Activated T-helper 9 cell treated with anti-CD3 and anti-CD28 coated beads, Interleukin-2, amount 50 U/mL, for 16 hours (primary cell): ENCODE results near the gene SHROOM3.

Experiments
- DNase-seq: peaks from one replicate; pipeline ENCODE4 v3.0.0-alpha.2; 2020; ENCODE audit warnings: low read depth

SHROOM3 gene

GRCh38 chr4:76569706-76570105 is 134.7 kb downstream of the SHROOM3 start:
- DNase-seq, result no peak

- no peak for DNase-seq
Measured at GRCh38 chr4:76570141-76570973, 135.3 kb downstream of the SHROOM3 start.

- DNase-seq, result no peak
Measured at GRCh38 chr4:76571274-76571673, 136.2 kb downstream of the SHROOM3 start.

- DNase-seq, result no peak
Measured at GRCh38 chr4:76572224-76572623, 137.2 kb downstream of the SHROOM3 start.

- no peak for DNase-seq
Measured at GRCh38 chr4:76576824-76577223, 141.8 kb downstream of the SHROOM3 start.

- no peak for DNase-seq
Measured at GRCh38 chr4:76578002-76578560, 143.1 kb downstream of the SHROOM3 start.

GRCh38 chr4:76579596-76580375 is 144.8 kb downstream of the SHROOM3 start:
- no peak for DNase-seq

GRCh38 chr4:76581077-76581962 is 146.3 kb downstream of the SHROOM3 start:
- DNase-seq, result no peak

- no peak for DNase-seq
Measured at GRCh38 chr4:76582074-76582816, 147.2 kb downstream of the SHROOM3 start.

GRCh38 chr4:76582817-76583087 is 147.7 kb downstream of the SHROOM3 start:
- DNase-seq, result no peak

GRCh38 chr4:76584241-76585152 is 149.5 kb downstream of the SHROOM3 start:
- DNase-seq, result no peak

- no peak for DNase-seq
Measured at GRCh38 chr4:76585272-76585671, 150.2 kb downstream of the SHROOM3 start.

- no peak for DNase-seq
Measured at GRCh38 chr4:76585897-76586360, 150.9 kb downstream of the SHROOM3 start.

GRCh38 chr4:76588274-76588673 is 153.2 kb downstream of the SHROOM3 start:
- DNase-seq, result no peak

GRCh38 chr4:76589402-76589801 is 154.4 kb downstream of the SHROOM3 start:
- DNase-seq, result no peak

- DNase-seq, result no peak
Measured at GRCh38 chr4:76589872-76590797, 155.1 kb downstream of the SHROOM3 start.

GRCh38 chr4:76590798-76591281 is 155.8 kb downstream of the SHROOM3 start:
- no peak for DNase-seq

GRCh38 chr4:76591992-76592391 is 157.0 kb downstream of the SHROOM3 start:
- DNase-seq, result no peak

GRCh38 chr4:76592460-76592859 is 157.4 kb downstream of the SHROOM3 start:
- no peak for DNase-seq
